ENCODE measurements around the gene ZNF668. TPM values are rescaled to one million over a fixed set of nuclear protein-coding genes. Genes with fewer than 3 reads are reported as not detected.

Gene ZNF668
- total RNA-seq (1 to 10 TPM; 4.4 to 4.8 TPM), polyA plus RNA-seq (1 to 10 TPM in 1 of 2 donors, under 1 TPM in 1; 0.92 to 3.3 TPM)

- DNase-seq (ENCODE audit: low spot score), result peak; percentile 94
- Histone ChIP-seq H3K27me3 (ENCODE audit: control insufficient read depth in 4 of 4, insufficient read depth in 4 of 4, low read length in 3 of 4) (no peaks in the 10 kb centered on the region), H3K27ac (ENCODE audit: low read depth in 1 of 2, low read length in 2 of 2) (peak within 1 kb of the TSS; percentile 97 to 98), H3K4me3 (ENCODE audit: low read depth in 1 of 3, low read length in 3 of 3) (peak within 1 kb of the TSS; percentile 94 to 100 (median 100)), H3K36me3 (ENCODE audit: control insufficient read depth in 4 of 4, insufficient read depth in 3 of 4, low read depth in 1 of 4, low read length in 3 of 4) (peaks cover 4 to 26% (median 14%) of the 10 kb centered on the region in 4 donors), H3K4me1 (ENCODE audit: control insufficient read depth in 4 of 4, insufficient read depth in 4 of 4, low read length in 3 of 4) (peaks cover 0 to 26% (median 19%) of the 10 kb centered on the region in 4 donors), H3K9ac (ENCODE audit: low read depth in 1 of 2, low read length in 2 of 2) (peak within 1 kb of the TSS; percentile 87 to 88), H3K9me3 (ENCODE audit: control insufficient read depth in 4 of 4, low read length in 3 of 4) (no peaks in the 10 kb centered on the region)
- WGBS, result under 1% methylated on average over 48 of the region's 48 CpGs
- peak in 1 of 2 donors; percentile 31 for TF ChIP-seq JUND (IDR thresholded peaks at IDR 0.05)
- TF ChIP-seq REST (IDR thresholded peaks at IDR 0.05), result no peak
- peak; percentile 65 for TF ChIP-seq YY1 (IDR thresholded peaks at IDR 0.05)
- TF ChIP-seq HNF4A (conservative IDR thresholded peaks at IDR 0.05), result peak; percentile 34 to 41
- no peak for TF ChIP-seq FOXA2 (IDR thresholded peaks at IDR 0.05)
- no peak for TF ChIP-seq ZBTB33 (IDR thresholded peaks at IDR 0.05)
- peak; percentile 70 for TF ChIP-seq NR2F2 (IDR thresholded peaks at IDR 0.05)
- peak; percentile 93 to 95 for TF ChIP-seq EGR1 (IDR thresholded peaks at IDR 0.05; ENCODE audit: low read depth in 2 of 2)
- TF ChIP-seq SP1 (IDR thresholded peaks at IDR 0.05), result peak; percentile 73
- no peak for TF ChIP-seq TAF1 (conservative IDR thresholded peaks at IDR 0.05)
- TF ChIP-seq HNF4G (IDR thresholded peaks at IDR 0.05), result no peak
- TF ChIP-seq FOXA1 (IDR thresholded peaks at IDR 0.05), result peak; percentile 41
- TF ChIP-seq RAD21 (IDR thresholded peaks at IDR 0.05), result peak; percentile 51 to 63
- TF ChIP-seq CTCF (IDR thresholded peaks at IDR 0.05; ENCODE audit: low read depth, low read length, missing input control), result no peak
- TF ChIP-seq ATF3 (IDR thresholded peaks at IDR 0.05), result no peak
- peak; percentile 55 to 65 for TF ChIP-seq RXRA (IDR thresholded peaks at IDR 0.05)
- peak; percentile 98 for TF ChIP-seq MAX (IDR thresholded peaks at IDR 0.05)
- TF ChIP-seq GABPA (IDR thresholded peaks at IDR 0.05 in 1 of 2, conservative IDR thresholded peaks at IDR 0.05 in 1 of 2), result peak; percentile 99 to 100
Observed at GRCh38 chr16:31073970-31074813, at the start of gene ZNF668, which contains the start of gene ZNF646. TSS of gene ZNF668 (minus strand) at chr16:31074240. CDS start at chr16:31064459, 9,781 bp downstream. TSS of gene ZNF646 (plus strand) at chr16:31074422. CDS start at chr16:31076325, 1,903 bp downstream.

Measured in liver (tissue), 9 donors.